HepG2 (cell line): ENCODE data around the gene HSD3B1. TPM values are rescaled to one million over a fixed set of nuclear protein-coding genes. Genes with fewer than 3 reads are reported as not detected.

Experiments
- ARHGAP35 ChIP-seq: sonication (generic); formaldehyde crosslinking; IDR thresholded peaks from 2 replicates; pipeline ENCODE4 v1.9.0; 2022; ENCODE audit warnings: mild to moderate bottlenecking, inconsistent platforms, moderate library complexity, missing genetic modification reagents, borderline replicate concordance
- BRCA1 ChIP-seq: sonication (generic); formaldehyde crosslinking; IDR thresholded peaks from 2 replicates; pipeline ENCODE4 v1.4.0; 2020; ENCODE audit warnings: missing genetic modification reagents
- CERS6 ChIP-seq: sonication (generic); formaldehyde crosslinking; IDR thresholded peaks from 2 replicates; pipeline ENCODE4 v1.5.0; 2020; ENCODE audit warnings: missing genetic modification reagents
- CREBL2 ChIP-seq: sonication (generic); formaldehyde crosslinking; IDR thresholded peaks from 2 replicates; pipeline ENCODE4 v1.8.1; 2023; ENCODE audit warnings: missing genetic modification reagents, mild to moderate bottlenecking, borderline replicate concordance
- DNMT1 ChIP-seq: sonication (generic); formaldehyde crosslinking; IDR thresholded peaks from 2 replicates; pipeline ENCODE4 v1.5.1; 2020; ENCODE audit warnings: mild to moderate bottlenecking, missing genetic modification reagents
- EEA1 ChIP-seq: sonication (generic); formaldehyde crosslinking; IDR thresholded peaks from 2 replicates; pipeline ENCODE4 v1.5.1; 2020; ENCODE audit warnings: mild to moderate bottlenecking, missing genetic modification reagents, borderline replicate concordance
- ELF3 ChIP-seq: IDR thresholded peaks from 2 replicates; pipeline ENCODE4 v1.6.1; 2016; ENCODE audit warnings: missing genetic modification reagents, missing compliant biosample characterization
- GATAD2A ChIP-seq: IDR thresholded peaks from 2 replicates; pipeline ENCODE4 v1.6.1; 2016
- HDAC6 ChIP-seq: fragments of 200-600 bp; sonication (generic); IDR thresholded peaks from 2 replicates; pipeline ENCODE4 v1.7.0; 2017; ENCODE audit warnings: mild to moderate bottlenecking, antibody characterized with exemption, low read length, low read depth
- HNF4G ChIP-seq, 2 experiments: sonication (generic) in 1 of 2; formaldehyde crosslinking in 1 of 2; IDR thresholded peaks; 2 replicates each; pipeline versions ENCODE4 v1.4.0 to v1.6.1; 2011 to 2020; ENCODE audit warnings: borderline replicate concordance in 2 of 2, low read depth in 2 of 2, mild to moderate bottlenecking in 2 of 2, low read length in 1 of 2, missing genetic modification reagents in 1 of 2, moderate library complexity in 1 of 2
- ISX ChIP-seq: sonication (generic); formaldehyde crosslinking; conservative IDR thresholded peaks from 2 replicates; pipeline ENCODE4 v1.5.0; 2020; ENCODE audit warnings: missing genetic modification reagents
- RFX3 ChIP-seq: IDR thresholded peaks from 2 replicates; pipeline ENCODE4 v1.6.1; 2016; ENCODE audit warnings: missing biosample characterization, missing genetic modification reagents
- TFDP2 ChIP-seq: sonication (generic); formaldehyde crosslinking; IDR thresholded peaks from 2 replicates; pipeline ENCODE4 v1.4.0; 2020; ENCODE audit warnings: missing genetic modification reagents
- ZNF34 ChIP-seq: sonication (generic); formaldehyde crosslinking; IDR thresholded peaks from 2 replicates; pipeline ENCODE4 v1.4.0; 2020; ENCODE audit warnings: mild to moderate bottlenecking, missing genetic modification reagents, borderline replicate concordance
- ZNF546 ChIP-seq: sonication (generic); formaldehyde crosslinking; conservative IDR thresholded peaks from 2 replicates; pipeline ENCODE4 v1.8.1; 2023; ENCODE audit warnings: mild to moderate bottlenecking, missing genetic modification reagents
- ZNF605 ChIP-seq: sonication (generic); formaldehyde crosslinking; IDR thresholded peaks from 2 replicates; pipeline ENCODE4 v1.8.0; 2022; ENCODE audit warnings: mild to moderate bottlenecking, missing genetic modification reagents
- ZNF83 ChIP-seq: sonication (generic); formaldehyde crosslinking; IDR thresholded peaks from 2 replicates; pipeline ENCODE4 v1.4.0; 2020; ENCODE audit warnings: missing genetic modification reagents, mild to moderate bottlenecking, borderline replicate concordance
- ZSCAN29 ChIP-seq: sonication (generic); formaldehyde crosslinking; conservative IDR thresholded peaks from 2 replicates; pipeline ENCODE4 v1.4.0; 2020; ENCODE audit warnings: mild to moderate bottlenecking, missing genetic modification reagents
- polyA plus RNA-seq, 8 experiments: library from polyadenylated mRNA; depleted of rRNA in 3 of 8; stranded (reverse) in 7 of 8; unstranded in 1 of 8; fragments of >200 nt; fragmentation: Illumina TruSeq in 4 of 8; extraction: Trizol in 4 of 8; gene quantifications; 2 replicates each; pipeline versions ENCODE4 v1.2.1 to v1.2.3, GENCODE V29; 2011 to 2016; ENCODE audit warnings: low read depth in 4 of 8, missing spikeins in 1 of 8, mixed read lengths in 1 of 8; ENCODE audit not compliant: insufficient read depth in 1 of 8
- total RNA-seq, 5 experiments: library from RNA; depleted of rRNA; stranded (reverse); fragments of >200 nt; fragmentation: Illumina TruSeq; extraction: Trizol; gene quantifications; 2 replicates each; pipeline ENCODE4 v1.2.3, GENCODE V29; 2016; ENCODE audit warnings: low read depth in 1 of 5
- TF ChIP-seq, protein P1 (sequence below): sonication (generic); formaldehyde crosslinking; IDR thresholded peaks from 2 replicates; pipeline ENCODE4 v1.5.0; 2020; ENCODE audit warnings: missing genetic modification reagents
- TF ChIP-seq, protein P2 (sequence below): sonication (generic); formaldehyde crosslinking; IDR thresholded peaks from 2 replicates; pipeline ENCODE4 v1.8.0; 2022; ENCODE audit warnings: low read depth, missing genetic modification reagents
- TF ChIP-seq, protein P3 (sequence below): sonication (generic); formaldehyde crosslinking; IDR thresholded peaks from 2 replicates; pipeline ENCODE4 v1.5.1; 2020; ENCODE audit warnings: missing genetic modification reagents, mild to moderate bottlenecking, borderline replicate concordance
- TF ChIP-seq, protein P4 (sequence below): IDR thresholded peaks from 2 replicates; pipeline ENCODE4 v1.6.1; 2018; ENCODE audit warnings: missing genetic modification reagents

Gene HSD3B1
- total and polyA plus RNA-seq, 2 of the 13 experiments (the other 11 are each of a cell fraction or from before 2014, with no cell fraction given) = not detected

DNA sequence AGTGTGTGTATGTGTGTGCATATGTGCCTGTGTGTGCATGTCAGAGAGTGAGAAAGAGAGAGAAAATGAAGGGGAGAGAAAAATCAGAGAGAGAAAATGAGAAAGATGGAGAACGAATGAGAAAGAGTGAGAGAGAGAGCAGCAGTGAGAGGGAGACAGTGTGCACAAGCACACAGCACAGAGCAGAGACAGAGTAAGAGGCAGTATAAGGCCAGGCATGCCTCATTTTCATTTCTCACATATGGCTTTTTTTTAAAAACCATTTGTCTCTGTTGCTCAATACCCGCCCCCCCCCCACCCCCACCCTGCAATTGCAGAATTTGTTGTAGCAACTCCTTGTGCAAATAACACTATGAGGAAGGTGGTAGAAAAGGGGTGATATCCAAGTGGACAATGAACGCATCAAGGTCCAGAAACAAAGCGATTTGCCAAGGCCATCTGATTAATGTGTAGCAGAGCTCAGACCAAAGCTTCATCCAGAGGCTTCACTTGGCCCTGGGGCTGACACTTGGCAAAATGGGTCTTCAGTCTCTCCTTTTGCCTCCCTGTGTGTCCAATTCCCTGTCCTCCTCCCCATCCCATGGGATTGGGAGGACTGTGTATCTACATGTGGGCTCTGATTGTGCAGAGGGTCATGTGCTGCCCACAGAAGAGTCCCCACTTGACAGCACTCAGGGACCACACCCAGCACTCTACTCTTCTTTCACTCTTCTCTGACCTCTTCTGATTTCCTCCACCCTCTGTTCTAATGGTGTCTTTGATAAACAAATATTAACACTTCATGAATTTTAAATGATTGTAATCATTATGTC, 38.9 kb upstream of the HSD3B1 start (continued):
- TF ChIP-seq, protein P1, sequence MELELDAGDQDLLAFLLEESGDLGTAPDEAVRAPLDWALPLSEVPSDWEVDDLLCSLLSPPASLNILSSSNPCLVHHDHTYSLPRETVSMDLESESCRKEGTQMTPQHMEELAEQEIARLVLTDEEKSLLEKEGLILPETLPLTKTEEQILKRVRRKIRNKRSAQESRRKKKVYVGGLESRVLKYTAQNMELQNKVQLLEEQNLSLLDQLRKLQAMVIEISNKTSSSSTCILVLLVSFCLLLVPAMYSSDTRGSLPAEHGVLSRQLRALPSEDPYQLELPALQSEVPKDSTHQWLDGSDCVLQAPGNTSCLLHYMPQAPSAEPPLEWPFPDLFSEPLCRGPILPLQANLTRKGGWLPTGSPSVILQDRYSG (CRISPR knock-in tag) = no peak
- no peak for TF ChIP-seq ZNF605 (CRISPR knock-in tag)
- TF ChIP-seq CREBL2 = no peak
- TF ChIP-seq CERS6 (CRISPR knock-in tag) = no peak
- TF ChIP-seq RFX3 (CRISPR knock-in tag) = 0 out of 2 replicates have a peak, but pooled peaks have one; percentile 20
- TF ChIP-seq, protein P2, sequence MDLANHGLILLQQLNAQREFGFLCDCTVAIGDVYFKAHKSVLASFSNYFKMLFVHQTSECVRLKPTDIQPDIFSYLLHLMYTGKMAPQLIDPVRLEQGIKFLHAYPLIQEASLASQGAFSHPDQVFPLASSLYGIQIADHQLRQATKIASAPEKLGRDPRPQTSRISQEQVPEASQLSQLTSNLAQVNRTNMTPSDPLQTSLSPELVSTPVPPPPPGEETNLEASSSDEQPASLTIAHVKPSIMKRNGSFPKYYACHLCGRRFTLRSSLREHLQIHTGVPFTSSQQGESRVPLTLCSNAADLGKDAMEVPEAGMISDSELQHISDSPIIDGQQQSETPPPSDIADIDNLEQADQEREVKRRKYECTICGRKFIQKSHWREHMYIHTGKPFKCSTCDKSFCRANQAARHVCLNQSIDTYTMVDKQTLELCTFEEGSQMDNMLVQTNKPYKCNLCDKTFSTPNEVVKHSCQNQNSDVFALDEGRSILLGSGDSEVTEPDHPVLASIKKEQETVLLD (CRISPR knock-in tag) = no peak
- TF ChIP-seq ZSCAN29 = no peak
- TF ChIP-seq, protein P3, sequence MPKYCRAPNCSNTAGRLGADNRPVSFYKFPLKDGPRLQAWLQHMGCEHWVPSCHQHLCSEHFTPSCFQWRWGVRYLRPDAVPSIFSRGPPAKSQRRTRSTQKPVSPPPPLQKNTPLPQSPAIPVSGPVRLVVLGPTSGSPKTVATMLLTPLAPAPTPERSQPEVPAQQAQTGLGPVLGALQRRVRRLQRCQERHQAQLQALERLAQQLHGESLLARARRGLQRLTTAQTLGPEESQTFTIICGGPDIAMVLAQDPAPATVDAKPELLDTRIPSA (CRISPR knock-in tag) = no peak
- no peak for TF ChIP-seq GATAD2A (CRISPR knock-in tag)
- no peak for TF ChIP-seq HDAC6
- TF ChIP-seq, protein P4, sequence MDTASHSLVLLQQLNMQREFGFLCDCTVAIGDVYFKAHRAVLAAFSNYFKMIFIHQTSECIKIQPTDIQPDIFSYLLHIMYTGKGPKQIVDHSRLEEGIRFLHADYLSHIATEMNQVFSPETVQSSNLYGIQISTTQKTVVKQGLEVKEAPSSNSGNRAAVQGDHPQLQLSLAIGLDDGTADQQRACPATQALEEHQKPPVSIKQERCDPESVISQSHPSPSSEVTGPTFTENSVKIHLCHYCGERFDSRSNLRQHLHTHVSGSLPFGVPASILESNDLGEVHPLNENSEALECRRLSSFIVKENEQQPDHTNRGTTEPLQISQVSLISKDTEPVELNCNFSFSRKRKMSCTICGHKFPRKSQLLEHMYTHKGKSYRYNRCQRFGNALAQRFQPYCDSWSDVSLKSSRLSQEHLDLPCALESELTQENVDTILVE (CRISPR knock-in tag) = no peak
- TF ChIP-seq ISX (CRISPR knock-in tag) = no peak
- no peak for TF ChIP-seq BRCA1 (CRISPR knock-in tag)
- TF ChIP-seq ELF3 = 0 out of 2 replicates have a peak, but pooled peaks have one; percentile 35
- no peak for TF ChIP-seq ARHGAP35 (CRISPR knock-in tag)
- no peak for TF ChIP-seq DNMT1
- no peak for TF ChIP-seq ZNF83 (CRISPR knock-in tag)
- no peak for TF ChIP-seq ZNF34 (CRISPR knock-in tag)
- no peak for TF ChIP-seq TFDP2 (CRISPR knock-in tag)
- TF ChIP-seq ZNF546 (CRISPR knock-in tag) = no peak
- no peak for TF ChIP-seq EEA1 (CRISPR knock-in tag)
- 0 out of 2 replicates have a peak, but pooled peaks have one; percentile 22 for TF ChIP-seq HNF4G (IDR thresholded peaks at IDR 0.05; ENCODE audit: borderline replicate concordance, low read depth, low read length)
- TF ChIP-seq HNF4G (CRISPR knock-in tag; IDR thresholded peaks at IDR 0.05; ENCODE audit: borderline replicate concordance, low read depth) = no peak
